Kidney epithelial cell (primary cell): ENCODE data around the gene PGF. TPM values are rescaled to one million over a fixed set of nuclear protein-coding genes. Genes with fewer than 3 reads are reported as not detected.

ENCODE experiments used
- DNase-seq: peaks from one replicate; pipeline ENCODE4 v3.0.0-alpha.2; 2010; ENCODE audit warnings: low read depth
- H3K27me3 ChIP-seq: 2 replicates; pipeline ENCODE4 v1.6.0; 2011; ENCODE audit warnings: low read length; ENCODE audit not compliant: control insufficient read depth, insufficient read depth
- H3K36me3 ChIP-seq: 2 replicates; pipeline ENCODE4 v1.5.1; 2011; ENCODE audit warnings: low read length; ENCODE audit not compliant: control insufficient read depth, insufficient read depth
- H3K4me3 ChIP-seq: 2 replicates; pipeline ENCODE4 v1.5.1; 2011; ENCODE audit warnings: low read depth, mild to moderate bottlenecking, control low read depth, low read length
- total RNA-seq: library from RNA; depleted of rRNA; stranded (reverse); fragments of >200 nt; gene quantifications from 2 replicates; pipeline ENCODE4 v1.2.3, GENCODE V29; 2015
- TF ChIP-seq, protein P1 (sequence below): IDR thresholded peaks from 2 replicates; pipeline ENCODE4 v1.5.1; 2011; ENCODE audit warnings: mild to moderate bottlenecking, moderate library complexity, low read length, control low read depth, inconsistent platforms; ENCODE audit not compliant: insufficient read depth, poor library complexity, severe bottlenecking

Gene PGF
- total RNA-seq, 1 donor from 2014 or later, result 11.2 TPM

DNA sequence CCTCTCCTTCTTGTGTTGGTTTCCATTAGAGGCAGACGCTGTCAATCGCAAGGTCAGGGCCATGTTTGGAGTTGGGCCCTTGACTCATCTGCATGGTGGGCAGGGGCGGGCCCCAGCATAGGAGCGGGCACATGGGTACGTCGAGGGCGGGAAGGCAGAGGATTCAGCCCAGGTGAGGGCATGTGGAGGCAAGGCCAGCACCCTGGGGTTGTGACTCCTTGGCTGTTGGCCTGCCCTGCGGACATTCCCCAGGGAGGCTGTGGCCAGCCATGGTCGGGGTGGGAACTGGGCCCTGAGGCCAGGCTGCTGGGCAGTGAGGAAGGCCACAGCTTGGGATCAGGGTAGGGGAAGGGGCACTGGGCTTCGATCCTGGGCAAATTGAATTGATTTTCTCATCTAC lies 42.6 kb downstream of the PGF start:
- Histone ChIP-seq H3K4me3 (no peak overlapping the region), H3K27me3 (no peaks in the 10 kb centered on the region), H3K36me3 (no peaks in the 10 kb centered on the region)
- TF ChIP-seq, protein P1, sequence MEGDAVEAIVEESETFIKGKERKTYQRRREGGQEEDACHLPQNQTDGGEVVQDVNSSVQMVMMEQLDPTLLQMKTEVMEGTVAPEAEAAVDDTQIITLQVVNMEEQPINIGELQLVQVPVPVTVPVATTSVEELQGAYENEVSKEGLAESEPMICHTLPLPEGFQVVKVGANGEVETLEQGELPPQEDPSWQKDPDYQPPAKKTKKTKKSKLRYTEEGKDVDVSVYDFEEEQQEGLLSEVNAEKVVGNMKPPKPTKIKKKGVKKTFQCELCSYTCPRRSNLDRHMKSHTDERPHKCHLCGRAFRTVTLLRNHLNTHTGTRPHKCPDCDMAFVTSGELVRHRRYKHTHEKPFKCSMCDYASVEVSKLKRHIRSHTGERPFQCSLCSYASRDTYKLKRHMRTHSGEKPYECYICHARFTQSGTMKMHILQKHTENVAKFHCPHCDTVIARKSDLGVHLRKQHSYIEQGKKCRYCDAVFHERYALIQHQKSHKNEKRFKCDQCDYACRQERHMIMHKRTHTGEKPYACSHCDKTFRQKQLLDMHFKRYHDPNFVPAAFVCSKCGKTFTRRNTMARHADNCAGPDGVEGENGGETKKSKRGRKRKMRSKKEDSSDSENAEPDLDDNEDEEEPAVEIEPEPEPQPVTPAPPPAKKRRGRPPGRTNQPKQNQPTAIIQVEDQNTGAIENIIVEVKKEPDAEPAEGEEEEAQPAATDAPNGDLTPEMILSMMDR, result no peak
- no peak for DNase-seq

DNA sequence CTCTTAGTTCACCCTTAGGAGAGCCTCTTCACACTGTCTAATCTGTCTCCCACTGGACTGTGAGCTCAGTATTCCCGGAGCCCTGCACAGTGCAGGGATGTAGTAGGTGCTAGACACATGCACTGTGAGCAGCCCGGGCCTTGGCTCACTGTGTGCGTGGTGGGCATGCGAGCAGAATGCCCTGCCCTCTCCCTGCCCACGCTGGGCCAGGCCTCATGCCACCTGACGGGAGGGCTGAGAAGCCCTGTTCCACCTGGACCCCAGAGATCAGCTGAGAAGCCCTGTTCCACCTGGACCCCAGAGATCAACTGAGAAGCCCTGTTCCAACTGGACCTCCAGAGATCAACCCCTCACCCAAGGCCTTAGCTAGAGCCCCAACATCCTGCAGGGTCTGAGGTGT lies 43.3 kb downstream of the PGF start:
- H3K27me3 ChIP-seq, result no peaks in the 10 kb centered on the region
- no peak for DNase-seq
- no peak overlapping the region for H3K4me3 ChIP-seq
- TF ChIP-seq, protein P1, result no peak
- no peaks in the 10 kb centered on the region for H3K36me3 ChIP-seq

DNA sequence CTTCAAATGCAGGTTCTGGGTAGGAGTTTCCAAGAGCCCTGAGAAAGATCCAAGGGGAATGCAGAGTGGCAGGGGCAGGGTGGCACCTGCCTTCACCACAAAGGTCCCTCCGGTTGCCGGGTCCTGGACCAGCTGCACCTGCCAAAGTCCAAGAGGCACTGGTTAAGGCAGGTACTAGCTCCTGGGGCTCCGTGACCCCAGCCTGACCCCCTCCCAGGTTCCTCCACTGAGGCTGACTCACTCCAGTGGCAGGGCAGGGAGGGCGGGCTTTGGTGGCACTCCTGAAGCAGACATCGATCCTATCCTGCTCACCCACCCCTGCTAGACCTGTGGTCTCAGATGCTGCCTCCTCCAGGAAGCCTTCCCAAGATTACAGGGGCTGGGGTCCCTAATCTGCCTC lies 43.7 kb downstream of the PGF start:
- H3K4me3 ChIP-seq, result no peak overlapping the region
- H3K36me3 ChIP-seq, result no peaks in the 10 kb centered on the region
- TF ChIP-seq, protein P1, result no peak
- DNase-seq, result no peak
- H3K27me3 ChIP-seq, result no peaks in the 10 kb centered on the region

DNA sequence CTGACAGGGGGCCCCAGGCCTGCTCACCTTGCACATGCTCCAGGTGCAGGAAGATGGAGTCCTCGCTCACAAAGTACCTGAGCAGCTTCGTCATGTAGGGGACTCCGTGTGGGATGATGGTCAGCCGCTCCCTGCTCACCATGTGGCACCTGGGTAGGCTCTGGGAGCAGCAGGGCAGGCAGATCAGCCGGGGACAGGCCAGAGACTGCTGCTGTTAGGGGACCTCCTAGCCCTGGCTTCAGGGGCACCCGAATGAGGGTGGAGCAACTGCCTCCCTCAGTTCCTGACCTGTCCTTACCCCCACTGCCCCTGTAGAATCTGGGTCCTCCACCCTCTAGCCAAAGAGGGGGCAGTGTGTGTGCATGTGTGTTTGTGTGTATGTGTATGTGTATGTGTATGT lies 44.2 kb downstream of the PGF start:
- Histone ChIP-seq H3K36me3 (no peaks in the 10 kb centered on the region), H3K27me3 (no peaks in the 10 kb centered on the region), H3K4me3 (no peak overlapping the region)
- TF ChIP-seq, protein P1, result no peak
- DNase-seq, result no peak

DNA sequence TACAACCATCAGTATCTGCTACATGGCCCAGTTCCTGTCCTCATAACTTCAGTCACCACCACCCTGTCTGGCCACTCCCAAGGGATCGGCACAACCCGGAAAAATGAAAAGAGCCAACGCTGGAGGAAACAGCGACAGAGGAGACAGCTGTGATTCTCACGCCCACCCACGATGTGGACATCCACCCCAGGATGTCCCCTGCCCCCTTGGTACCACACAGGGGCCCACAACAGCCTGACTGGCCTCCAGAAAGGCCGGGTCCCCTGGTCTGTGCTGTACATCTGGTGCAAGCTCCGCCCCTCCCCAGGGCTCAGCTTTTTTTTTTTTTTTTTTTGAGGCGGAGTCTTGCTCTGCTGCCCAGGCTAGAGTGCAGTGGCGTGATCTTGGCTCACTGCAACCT lies 44.8 kb downstream of the PGF start:
- Histone ChIP-seq H3K27me3 (no peaks in the 10 kb centered on the region), H3K36me3 (no peaks in the 10 kb centered on the region), H3K4me3 (no peak overlapping the region)
- TF ChIP-seq, protein P1, result no peak
- DNase-seq, result no peak

DNA sequence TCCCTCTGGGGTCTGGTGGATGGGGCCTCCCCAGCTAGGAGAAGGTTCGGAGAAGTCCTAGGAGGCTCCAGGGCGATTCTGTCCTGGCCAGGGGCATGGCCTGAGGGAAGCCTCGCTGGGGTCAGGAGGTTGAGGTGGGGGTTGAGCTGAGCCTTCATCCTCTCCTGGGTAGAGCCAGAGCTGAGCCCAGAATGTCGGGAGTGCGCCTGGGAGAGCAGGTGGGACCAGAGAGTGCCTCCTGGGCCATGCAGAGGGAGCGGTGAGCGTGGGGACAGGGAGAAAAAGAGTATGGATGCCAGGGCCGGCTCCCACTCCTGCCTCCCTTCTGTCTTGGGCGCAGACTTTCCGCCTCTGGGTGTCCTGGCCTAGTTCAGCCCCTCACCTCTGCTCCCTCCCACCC lies 45.5 kb downstream of the PGF start:
- H3K36me3 ChIP-seq, result no peaks in the 10 kb centered on the region
- TF ChIP-seq, protein P1, result no peak
- H3K27me3 ChIP-seq, result no peaks in the 10 kb centered on the region
- no peak for DNase-seq
- H3K4me3 ChIP-seq, result no peak overlapping the region
